ENCODE data around the gene GSTA3.

GRCh38 chr6:52900536-52900935 lies 9.0 kb downstream of the GSTA3 start:
- TF ChIP-seq CTCF (IDR thresholded peaks at IDR 0.05) (no peak), POLR2AphosphoS5 (IDR thresholded peaks at IDR 0.05; ENCODE audit: insufficient read depth in 1 of 2, low read depth in 1 of 2) (no peak), POLR2A (IDR thresholded peaks at IDR 0.05) (no peak)
